ENCODE results near the gene JPH2. TPM values are rescaled to one million over a fixed set of nuclear protein-coding genes. Genes with fewer than 3 reads are reported as not detected.

The JPH2 gene
- total RNA-seq, 1 donor from 2014 or later: 182 TPM

DNA sequence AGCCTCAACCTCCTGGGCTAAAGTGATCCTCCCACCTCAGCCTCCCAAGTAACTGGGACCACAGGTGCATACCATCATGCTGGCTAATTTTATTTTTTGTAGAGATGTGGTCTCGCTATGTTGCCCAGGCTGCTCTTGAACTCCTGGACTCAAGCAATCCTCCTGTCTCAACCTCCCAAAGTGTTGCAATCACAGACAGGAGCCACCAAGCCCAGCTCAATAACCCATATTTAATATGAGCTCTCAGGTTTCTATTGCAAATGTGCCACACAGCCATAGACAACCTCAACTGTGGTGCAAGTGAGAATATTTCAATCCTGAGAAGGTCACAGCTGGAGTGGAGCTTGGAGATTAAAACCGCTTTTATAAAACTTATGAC lies 14.4 kb downstream of the JPH2 start:
- ATAC-seq: no peak
- intact Hi-C loops (cut with micrococcal nuclease): no loop called here
- no peak for DNase-seq

DNA sequence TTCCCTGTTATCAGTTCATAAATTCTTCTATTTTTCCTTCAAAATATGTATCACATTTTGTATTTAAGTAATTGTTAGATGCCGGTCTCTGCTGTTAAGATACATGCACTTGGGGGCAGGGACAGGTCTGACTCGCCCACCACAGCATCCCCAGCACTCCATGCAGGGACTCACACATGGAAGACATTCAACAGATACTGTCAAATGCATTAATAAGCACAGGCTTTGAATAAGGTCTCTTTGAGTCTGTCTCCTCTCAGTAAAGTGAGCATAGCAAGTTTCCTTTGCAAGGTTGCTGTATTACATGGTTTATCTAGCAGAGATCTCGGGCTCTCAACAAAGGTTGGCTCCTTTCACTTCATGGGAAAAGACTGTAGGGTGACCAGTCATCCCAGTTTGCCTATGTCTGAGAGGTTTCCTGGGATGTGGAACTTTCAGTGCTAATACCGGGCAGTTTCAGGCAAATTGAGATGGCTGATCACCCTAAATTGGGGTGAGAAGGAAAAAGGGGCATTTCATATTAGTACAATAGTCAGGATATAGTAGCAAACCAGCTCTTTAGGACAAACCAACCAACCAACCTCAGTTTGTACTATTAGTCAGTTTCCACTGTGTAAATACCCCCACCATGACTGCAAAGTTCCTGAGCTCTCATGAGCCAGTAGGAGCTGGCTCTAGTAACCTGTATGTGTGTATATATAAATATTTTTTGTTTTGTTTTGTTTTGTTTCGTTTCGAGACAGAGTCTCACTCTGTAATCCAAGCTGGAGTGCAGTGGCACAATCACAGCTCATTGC lies 15.0 kb downstream of the JPH2 start:
- ATAC-seq (no peak), DNase-seq (no peak)
- intact Hi-C loops (cut with micrococcal nuclease): no loop called here

DNA sequence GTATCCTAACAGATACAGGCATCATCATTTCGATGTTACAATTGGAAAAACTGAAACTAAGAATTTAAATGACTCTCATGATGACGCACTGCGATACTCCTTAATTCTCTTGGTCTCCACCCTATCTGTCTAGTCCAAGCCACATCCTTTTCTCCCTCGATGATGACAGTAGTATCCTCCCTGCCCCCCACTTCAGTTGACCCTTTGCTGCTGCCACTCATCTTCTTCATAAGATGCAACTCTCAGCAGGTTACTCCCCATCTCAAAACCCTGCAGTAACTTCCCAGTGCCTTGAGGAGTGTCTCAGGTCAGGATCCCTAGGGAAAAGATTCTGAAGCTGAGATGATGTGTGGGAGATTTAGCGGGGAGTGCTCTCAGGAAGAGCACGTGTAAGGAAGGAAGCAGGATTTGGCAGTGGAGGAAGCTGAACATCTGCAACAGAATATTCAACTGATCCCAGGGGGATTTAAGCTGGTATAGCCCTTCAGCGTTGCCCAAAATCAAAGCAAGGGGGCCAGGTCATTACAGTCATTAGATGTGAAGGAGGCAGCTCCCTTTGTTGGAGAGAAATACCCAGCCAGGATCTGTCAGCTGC lies 16.1 kb downstream of the JPH2 start:
- ATAC-seq (no peak), DNase-seq (no peak)
- intact Hi-C loops (cut with micrococcal nuclease): no loop called here

DNA sequence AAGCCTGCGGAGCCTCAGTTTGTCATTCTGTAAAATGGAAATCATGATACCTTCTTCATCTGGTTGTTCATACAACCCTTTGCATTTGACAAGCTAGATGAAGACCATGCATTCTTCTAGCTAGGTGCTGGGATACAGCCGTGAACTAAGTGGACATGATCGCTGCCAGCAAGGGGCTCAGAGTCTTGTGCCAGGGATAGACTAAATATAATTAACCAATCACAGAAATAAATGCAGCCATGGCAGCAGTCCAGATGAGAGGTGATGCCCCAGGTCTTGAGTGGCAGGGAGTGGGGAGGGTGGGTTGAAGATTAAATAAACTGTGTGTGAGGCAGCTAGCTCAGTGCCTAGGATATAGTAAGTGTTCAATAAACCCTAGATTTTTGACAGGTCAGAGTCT lies 19.3 kb downstream of the JPH2 start:
- DNase-seq (peak; percentile 47), ATAC-seq (peak; percentile 57)
- intact Hi-C loops (cut with micrococcal nuclease): no loop called here

DNA sequence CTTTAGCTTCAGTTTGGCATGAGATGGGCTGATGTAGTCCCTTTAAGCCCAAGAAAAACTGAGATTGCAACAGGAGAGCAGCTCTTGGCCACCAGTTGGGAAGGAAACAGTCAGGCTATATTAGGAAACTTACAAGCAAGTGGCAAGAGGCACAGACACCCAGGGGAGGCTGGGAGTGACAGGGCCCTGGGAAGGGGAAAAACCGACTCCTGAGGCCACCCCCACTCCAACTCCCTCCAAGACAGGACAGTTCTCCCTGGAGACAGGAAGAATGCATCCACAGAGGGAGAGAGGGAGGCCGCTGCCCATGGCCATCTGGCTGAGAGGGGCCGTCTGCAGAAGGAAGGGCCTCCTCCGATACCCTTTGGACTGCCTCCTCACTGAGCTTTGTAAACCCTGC lies 20.5 kb downstream of the JPH2 start:
- DNase-seq (peak; percentile 60), ATAC-seq (peak; percentile 87)

DNA sequence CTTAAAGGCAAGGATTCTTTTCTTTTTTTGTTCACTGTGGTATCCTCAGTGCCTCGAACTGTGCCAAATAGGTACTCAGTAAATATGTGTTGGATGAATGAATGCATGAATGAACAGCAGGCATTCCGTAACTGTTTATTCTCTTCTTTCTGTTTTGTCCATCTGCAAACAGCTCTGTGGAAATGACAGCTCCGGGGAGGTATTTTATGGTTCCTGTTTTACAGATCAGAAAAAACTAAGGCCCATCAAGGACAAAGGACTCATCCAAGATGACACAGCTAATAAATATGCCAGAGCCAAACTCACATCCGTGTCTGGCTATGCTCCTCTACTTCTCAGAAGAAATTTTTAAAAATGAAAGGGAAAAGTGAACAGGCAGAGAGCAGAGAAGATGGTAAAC lies 21.0 kb downstream of the JPH2 start:
- no peak for ATAC-seq
- intact Hi-C loops (cut with micrococcal nuclease): no loop called here
- no peak for DNase-seq

More for the DNA sequence above, 20.5 kb downstream of the JPH2 start:
- intact Hi-C loops (cut with micrococcal nuclease): no loop called here

DNA sequence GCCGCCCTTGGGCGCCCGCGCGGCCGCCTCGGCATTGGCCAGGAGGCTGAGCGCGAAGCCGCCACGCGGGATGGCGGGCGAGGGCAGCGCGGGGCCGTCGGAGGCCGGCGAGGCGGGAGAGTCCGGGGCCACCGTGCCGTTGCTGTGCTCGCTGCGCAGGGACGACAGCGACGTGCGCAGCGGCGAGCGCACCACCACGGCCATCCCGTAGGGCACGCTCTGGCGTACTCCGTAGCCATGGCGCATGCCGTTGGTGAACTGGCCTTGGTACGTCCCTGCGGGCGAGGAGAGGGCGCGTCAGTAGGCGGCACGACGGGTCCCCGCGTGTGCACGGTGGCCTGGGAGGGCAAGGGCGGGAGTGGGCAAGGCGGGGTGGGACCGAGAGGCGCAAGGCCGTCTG lies 26.9 kb downstream of the JPH2 start:
- intact Hi-C loops (cut with micrococcal nuclease): no loop called here
- no peak for DNase-seq
- ATAC-seq: peak; percentile 7

DNA sequence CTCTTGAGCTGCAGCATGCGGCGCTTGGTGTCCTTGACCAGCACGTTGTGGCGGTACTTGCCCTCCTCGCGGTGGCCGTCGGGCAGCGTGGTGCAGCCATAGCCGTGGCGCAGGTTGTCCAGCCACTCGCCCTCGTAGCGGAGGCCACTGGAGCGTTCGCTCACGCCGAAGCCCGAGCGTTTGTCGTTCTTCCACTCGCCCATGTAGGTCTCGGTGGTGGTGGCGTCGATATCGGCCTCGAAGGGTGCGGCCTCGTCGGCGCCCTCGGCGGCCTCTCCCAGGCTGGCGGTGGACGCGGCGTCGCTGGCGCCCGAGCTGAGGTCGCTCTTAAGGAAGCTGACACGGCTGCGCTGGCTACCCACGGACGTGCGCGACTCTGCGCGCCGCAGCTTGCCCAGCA lies 27.3 kb downstream of the JPH2 start:
- DNase-seq: no peak
- intact Hi-C loops (cut with micrococcal nuclease): no loop called here

DNA sequence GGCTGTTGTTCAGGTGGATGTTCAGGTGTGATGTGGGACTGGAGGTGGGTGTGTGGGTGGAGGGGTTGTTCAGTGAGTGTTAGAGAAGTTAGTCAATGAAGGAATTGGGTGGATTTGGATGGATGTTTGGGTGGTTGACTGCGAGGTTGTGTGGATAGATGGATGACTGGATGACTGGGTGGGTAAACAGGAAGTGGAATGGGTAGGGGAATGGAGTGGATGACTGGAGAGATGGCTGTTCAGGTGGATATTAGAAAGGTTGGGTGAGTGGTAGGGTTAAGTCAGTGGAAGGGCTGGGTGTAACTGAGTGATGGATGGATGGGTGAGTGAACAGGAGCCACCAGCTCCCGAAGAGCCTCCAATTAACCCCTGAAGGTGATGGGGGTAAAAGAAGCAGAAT lies 27.9 kb downstream of the JPH2 start:
- no peak for ATAC-seq
- intact Hi-C loops (cut with micrococcal nuclease): no loop called here
- DNase-seq: no peak

More for the DNA sequence above, 27.3 kb downstream of the JPH2 start:
- no peak for ATAC-seq

DNA sequence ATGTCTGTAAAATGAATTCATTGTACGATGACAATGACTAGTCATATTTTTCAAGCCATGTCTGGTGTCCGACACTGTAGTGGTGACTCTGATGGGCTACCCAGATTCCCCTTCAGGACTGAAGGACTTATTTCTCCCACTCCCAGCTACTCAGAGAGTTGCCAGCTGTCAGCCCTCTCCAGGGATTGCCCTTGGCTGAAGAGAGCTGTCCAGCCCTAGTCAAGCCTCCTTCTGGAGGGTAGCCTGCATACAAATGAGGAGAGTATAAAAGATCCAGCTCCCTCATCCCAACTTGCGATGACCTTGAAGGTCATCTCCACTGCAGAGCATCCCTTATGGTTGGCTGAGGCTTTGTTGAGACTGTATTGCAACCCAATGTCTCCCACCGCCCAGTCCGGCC lies 29.9 kb downstream of the JPH2 start:
- ATAC-seq (peak; percentile 9), DNase-seq (no peak)
- intact Hi-C loops (cut with micrococcal nuclease): no loop called here

DNA sequence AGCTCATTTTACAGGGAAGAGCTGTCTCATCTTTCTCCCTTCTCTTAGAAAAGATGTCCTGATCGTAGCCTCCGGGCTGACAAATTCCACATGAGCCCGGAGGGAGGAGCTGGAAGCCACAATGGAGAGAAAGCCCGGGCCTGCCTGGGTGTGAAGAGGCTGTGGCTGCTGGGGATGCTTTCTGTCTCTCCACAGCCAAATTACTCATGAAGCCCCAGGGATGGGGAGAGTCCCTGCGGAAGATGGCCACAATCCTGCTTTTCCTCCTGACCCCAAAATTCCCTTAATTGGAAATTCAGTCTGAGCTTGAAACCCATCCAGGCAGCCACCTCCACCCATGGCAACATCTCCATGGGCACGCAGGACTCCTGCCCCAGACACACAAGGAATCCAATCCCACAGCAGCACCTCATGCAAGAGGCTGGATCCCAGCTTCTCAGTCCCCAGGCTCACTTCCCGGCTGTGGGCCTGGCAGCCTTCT lies 32.4 kb downstream of the JPH2 start:
- intact Hi-C loops (cut with micrococcal nuclease): no loop called here
- no peak for DNase-seq
- ATAC-seq: no peak

DNA sequence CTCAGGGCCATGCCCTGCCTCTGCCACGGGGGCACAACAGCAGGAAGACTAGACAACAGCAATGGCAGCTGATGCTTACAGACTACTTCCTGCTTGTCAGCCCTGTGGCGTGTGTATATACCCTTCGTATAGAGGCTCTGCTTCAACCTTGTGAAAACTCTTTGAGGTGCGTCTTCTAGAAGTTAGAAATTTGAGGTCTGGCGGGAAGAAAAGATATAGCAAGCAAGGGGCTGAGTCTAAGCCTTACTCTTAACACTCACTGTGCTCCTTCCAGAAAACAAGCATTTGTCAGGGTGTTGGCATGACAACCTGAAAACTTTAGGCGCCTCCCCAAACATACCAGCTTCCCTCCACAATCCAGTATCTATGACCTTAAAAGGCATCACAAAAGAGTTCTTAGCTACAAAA lies 33.3 kb downstream of the JPH2 start:
- intact Hi-C loops (cut with micrococcal nuclease): no loop called here
- DNase-seq (no peak), ATAC-seq (no peak)

DNA sequence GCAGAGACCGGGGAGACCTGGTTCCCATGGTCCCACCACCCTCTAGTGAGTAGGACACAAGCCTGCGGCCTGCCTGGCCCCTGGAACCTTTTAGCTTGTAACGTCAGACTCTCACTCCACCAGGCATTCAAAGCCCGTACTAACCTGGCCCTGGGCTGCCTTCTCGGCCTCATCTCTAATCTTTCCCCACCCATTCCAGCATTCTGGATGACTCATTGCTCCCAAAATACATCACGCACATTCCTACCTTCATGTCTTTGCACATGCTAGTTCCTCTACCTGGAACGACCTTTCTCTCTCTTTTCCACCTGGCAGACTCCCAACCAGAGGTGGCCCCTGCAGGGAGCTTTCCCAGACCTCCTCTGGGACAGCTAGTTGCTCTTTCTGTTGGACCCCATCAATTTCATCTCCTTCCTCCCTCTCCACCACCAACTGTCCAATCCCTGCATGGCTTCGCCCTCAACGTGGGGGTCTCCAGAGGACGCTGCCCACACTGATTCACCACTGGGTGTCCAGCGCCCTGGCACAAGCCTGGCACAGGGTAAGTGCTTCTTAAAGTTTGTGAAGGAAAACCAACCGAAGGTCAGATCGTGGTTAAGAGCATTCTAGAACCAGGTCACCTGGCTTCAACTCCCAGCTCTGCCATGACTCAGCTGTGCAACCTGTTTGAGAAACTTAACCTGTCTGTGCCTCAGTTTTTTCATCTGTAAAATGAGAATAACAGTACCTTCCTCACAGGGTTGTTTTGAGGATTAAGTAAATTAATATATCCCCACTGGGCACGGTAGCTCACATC lies 35.2 kb downstream of the JPH2 start:
- peak; percentile 89 for ATAC-seq
- intact Hi-C loops (cut with micrococcal nuclease): no loop called here

DNA sequence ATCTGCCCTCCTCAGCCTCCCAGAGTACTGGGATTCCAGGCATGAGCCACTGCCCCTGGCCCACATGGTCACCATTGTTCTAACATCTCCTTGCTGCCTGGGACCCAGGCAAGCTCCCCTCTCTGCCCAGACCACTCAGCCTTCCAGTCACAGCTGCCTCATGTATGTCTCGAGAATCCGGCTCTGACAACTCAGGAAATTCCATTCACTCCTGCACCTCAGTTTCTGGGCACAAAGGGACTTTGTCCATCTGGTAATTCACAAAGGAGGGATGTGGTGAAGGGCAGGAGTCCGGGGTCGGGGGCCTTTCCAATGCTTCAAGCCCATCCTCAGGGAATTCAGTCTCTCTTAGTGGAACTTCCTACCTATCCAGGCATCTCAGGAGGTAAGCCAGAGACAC lies 40.7 kb downstream of the JPH2 start:
- intact Hi-C loops (cut with micrococcal nuclease): no loop called here
- no peak for DNase-seq
- ATAC-seq: no peak

More for the DNA sequence above, 35.2 kb downstream of the JPH2 start:
- DNase-seq: peak; percentile 68

DNA sequence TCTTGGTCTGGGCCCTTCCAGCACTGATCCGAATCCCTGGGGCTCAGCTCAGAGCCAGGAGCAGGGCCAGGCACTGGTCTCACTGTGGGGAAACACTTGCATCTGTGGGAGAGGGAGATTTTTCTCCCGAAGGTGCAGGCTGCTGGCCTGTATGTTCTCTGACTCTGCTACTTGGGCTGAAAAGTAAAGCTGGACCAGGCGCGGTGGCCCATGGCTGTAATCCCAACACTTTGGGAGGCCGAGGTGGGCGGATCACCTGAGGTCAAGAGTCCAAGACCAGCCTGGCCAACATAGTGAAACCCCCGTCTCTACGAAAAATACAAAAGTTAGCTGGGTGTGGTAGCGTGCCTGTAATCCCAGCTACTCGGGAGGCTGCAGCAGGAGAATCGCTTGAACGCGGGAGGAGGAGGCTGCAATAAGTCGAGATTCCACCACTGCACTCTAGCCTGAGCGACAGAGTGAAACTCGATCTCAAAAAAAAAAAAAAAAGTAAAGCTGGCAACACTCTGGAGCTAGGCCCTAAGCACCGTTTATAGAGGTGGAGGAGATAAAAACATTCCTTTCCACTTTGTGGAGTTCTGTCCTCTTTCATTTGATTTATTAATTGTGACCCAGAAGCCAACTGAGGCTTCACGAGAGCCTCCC lies 41.7 kb downstream of the JPH2 start:
- DNase-seq: no peak
- intact Hi-C loops (cut with micrococcal nuclease): no loop called here
- peak; percentile 38 for ATAC-seq

DNA sequence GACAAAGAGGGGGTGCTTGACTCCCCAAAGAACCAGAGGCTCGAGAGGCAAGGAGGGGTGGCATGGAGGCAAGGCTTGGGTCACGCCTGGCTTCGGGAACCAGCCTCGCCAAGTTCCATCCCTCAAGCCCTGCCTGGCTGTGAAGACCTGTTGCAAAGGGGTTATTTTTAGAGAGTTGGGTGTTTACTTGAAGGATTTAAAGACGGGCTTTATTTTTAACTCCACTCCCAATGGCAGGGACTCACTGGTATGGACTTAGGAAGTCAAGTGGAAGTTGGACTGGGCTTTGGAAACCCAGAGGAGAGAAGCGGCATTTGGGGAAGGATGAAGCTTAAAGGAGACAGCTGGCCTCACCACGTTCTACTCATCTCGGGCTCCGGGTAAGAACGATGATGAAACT lies 43.1 kb downstream of the JPH2 start:
- ATAC-seq: peak; percentile 76
- intact Hi-C loops (cut with micrococcal nuclease): no loop called here
- DNase-seq: peak; percentile 58

DNA sequence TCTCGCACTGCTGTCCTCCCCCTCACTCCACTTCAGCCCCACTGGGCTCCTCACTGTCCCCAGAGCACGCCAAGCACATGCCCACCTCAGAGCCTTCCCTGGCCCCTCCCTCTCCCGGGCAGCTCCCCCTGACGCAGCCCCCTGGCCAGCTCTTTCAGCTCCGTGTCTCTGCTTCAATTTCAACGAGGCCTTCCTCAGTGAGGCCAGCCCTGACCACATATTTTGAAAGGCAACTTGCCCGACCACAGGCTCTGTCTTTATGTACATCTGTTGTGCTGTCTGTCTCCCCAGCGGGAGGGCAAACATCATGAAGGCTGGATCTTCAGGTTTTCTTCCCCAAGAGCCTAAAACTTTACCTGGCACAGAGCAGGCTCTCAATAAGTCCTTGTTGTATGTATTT lies 44.6 kb downstream of the JPH2 start:
- DNase-seq (no peak), ATAC-seq (peak; percentile 0)
- intact Hi-C loops (cut with micrococcal nuclease): no loop called here

DNA sequence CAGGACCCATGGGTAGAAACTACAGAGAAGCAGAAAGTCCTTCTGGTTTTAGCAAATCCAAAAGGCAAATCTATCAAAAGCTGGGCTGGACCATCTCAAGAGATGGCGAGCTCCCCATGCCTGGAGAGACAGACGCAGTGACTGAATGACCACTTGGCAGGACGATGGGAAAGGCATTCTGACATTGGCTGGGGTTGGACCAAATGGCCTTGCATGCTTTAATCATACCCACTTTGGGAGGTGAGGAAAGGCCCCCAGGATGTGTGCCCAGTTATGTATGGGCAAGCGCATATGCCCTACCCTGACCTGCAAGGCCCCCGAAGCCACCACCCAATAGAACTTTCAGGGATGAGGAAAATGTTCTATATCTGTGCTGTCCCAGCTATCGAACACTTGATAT lies 45.1 kb downstream of the JPH2 start:
- peak; percentile 57 for DNase-seq
- ATAC-seq: peak; percentile 31
- intact Hi-C loops (cut with micrococcal nuclease): no loop called here

DNA sequence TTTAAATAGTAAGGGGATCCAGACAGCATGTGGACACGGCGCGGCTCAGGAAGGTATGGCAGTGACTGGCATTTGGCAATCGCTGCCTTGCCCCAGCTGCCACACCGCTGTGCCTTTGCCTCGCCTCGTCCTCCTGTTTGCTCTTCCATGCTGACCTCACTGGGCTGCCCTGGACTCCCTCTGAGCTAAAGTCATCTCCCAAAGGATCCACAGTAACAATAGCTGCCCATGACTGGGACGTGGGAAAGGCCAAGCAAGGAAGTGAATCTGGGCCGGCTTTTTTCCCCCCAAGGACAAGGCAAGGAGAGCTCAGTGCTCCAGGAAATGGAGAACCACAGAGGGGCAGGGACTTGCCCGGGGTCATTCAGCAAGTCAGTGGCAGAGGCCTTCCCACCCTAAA lies 48.1 kb downstream of the JPH2 start:
- DNase-seq (no peak), ATAC-seq (peak; percentile 25)
- intact Hi-C loops (cut with micrococcal nuclease): no loop called here
